Stimulated activated CD4-positive, alpha-beta T cell treated with anti-CD3 and anti-CD28 coated beads, Interleukin-15, amount 100 ng/mL, for 24 hours (primary cell): ENCODE measurements around the gene NUDCD2.
"Not testable (repeated sequence)": the region's sequence is repeated elsewhere in the genome, so short reads cannot be mapped to it uniquely, and the experiment has no call there.

Experiments
- DNase-seq: peaks from one replicate; pipeline ENCODE4 v3.0.0-alpha.2; 2020

NUDCD2 gene

DNA sequence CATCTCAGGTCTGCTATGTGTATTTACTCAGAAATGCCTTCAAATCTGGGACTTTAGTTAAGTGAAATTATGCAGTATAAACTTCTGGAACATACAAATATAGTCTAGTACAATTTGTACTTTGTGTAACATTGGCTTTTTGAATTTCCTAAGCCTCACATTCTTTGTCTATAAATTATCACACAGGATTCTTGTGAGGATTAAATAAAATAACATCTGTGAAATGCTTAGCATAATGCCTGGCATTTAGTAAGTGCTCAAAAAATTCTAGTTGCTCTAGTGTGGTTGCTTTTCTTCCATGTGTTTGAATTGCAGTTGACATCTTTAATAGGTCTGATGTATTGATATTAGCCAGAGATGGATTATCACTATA lies 3.1 kb upstream of the NUDCD2 start:
- no peak for DNase-seq

DNA sequence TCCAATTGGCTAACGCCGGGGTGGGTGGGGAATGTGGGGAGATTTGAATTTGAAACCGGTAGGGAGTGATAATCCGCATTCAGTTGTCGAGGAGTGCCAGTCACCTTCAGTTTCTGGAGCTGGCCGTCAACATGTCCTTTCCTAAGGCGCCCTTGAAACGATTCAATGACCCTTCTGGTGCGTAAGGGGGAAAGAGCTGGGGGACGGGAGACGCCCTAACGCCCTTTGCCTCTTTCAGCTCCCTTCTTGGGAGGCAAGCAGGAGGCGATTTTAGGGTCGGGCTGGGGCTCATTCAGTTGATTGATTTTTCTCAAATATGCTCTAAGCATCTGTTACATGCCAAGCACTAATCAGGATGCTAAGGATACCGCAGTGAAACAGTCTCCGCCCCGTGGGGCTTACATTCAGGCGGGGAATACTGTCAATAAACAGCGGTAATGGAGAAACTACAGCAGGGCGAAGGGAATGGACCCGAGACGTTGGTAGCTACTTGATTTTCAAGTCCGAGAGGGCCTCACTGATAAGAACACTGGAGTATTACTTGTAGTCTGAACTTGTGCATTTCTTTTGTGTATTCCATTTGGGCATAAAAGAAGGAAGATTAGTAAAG lies 765 bp upstream of the NUDCD2 start, which contains the start of gene HMMR:
Gene HMMR (plus strand): TSS at position 71 of the 610 bp plus-strand sequence. CDS start 61 bp downstream, at position 132.
- no peak for DNase-seq

DNA sequence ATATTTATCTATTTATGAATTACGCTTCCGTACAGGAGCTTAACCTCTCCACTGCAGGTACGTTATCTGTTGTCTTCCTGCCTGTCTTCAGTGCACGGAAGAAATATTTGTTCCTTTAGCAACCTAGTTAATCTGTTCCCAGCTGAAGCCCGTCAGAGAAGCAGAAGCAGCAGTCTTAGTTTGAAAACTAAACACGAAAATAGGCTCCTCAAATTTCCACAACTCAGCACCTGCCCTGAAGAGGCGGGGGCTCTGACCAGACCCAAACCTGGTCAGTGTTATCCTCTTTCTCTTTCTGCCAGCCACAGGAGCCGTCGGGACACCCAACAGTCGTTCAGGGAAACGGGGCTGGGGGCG lies 462 bp downstream of the NUDCD2 start:
- no peak for DNase-seq

- no peak for DNase-seq
These were observed 1.0 kb downstream of the NUDCD2 start for GRCh38 chr5:163458778-163459385.

- no peak for DNase-seq
These were observed 3.1 kb downstream of the NUDCD2 start for GRCh38 chr5:163456840-163457239.

DNA sequence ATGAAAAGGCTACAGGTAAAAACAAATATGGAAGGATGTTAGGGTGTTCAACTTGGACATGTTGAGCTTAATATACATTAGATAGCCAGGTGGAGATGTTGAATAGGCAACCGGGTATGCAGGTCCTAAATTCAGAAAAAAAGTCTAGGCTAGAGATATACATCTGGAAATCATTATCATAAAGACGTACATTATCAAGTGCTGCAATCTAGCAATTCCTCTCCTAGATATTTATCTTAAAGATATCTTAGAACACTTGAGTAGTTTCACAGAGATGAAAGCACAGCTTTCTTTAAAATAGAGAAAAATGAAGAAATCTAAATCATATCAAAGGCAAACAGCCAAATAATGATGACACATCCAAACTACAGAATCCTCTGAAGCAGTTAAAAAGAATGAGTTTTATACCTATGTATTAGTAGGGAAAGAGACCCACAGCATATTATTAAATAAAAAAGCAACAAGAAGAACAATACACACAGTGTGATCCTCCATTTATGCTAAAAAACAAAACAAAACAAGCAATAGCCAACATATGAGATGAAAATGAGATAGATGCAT lies 3.8 kb downstream of the NUDCD2 start:
- no peak for DNase-seq

GRCh38 chr5:163455406-163455805 lies 4.5 kb downstream of the NUDCD2 start:
- not testable (repeated sequence) for DNase-seq

- DNase-seq = no peak
These were observed 6.2 kb downstream of the NUDCD2 start for GRCh38 chr5:163453705-163454104.

DNA sequence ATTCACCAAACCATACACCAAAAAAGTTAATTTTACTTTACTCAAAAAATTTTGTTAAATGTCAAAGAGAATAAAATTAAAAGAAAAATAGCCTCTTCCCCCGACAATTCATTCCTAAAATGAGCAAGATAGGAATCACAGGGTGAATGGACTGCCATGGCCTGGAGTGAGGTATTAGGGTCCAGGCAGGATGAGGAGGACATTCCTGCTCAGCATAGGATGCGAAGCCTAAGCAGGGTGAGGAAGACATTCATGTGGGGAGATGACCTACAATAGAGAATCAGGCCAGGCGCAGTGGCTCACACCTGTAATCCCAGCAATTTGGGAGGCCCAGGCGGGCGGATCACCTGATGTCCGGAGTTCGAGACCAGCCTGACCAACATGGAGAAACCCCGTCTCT lies 8.4 kb downstream of the NUDCD2 start:
- DNase-seq = no peak

DNA sequence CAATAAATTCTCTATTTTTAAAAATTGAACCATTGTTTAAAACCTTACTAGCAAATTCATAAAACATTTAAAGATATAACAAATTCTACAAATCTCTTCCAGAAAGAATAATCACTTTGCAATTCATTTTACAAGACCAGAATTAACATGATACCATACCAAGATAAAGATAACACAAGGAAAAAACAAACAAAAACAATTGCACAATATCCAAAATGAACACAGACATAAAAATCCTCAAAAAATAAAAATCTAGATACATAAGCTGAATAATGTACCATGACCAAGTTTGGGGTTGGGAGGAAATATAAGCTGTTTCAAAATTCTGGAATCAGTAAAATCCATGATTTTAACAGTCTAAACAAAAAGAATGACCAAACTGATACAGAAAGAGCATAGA lies 11.4 kb downstream of the NUDCD2 start:
- no peak for DNase-seq

DNA sequence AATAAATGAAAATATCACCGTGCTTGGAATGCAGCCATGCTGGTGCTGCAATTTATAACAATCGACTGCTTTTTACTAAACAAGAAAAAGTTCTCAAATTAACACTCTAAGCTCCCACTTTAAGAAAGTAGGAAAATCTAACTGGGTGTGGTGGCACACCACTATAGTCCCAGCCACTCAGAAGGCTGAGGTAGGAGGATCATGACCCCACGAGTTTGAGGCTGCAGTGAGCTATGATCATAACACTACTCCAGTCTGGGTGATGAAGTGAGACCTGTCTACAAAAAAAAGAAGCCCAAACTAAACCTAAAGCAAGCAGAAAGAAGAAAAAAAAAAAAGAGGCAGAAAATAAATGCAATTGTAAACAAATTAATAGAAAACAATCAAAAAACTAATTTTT lies 12.0 kb downstream of the NUDCD2 start:
- DNase-seq = no peak

DNA sequence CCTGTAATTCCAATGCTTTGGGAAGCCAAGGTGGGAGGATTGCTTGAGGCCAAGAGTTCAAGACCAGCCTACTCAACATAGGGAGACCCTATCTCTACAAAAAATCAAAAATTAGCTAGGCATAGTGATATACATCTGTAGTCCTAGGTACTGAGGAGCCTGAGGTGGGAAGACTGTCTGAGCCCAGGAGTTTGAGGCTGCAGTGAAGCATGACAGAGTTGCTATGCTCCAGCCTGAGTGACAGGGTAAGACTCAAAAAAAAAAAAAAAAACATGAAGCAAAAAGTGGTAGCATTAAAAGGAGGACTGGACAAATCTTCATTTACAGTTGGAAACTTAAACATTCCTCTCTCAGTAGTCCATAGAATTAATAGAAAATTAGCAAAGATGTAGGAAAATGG lies 12.7 kb downstream of the NUDCD2 start:
- no peak for DNase-seq

DNA sequence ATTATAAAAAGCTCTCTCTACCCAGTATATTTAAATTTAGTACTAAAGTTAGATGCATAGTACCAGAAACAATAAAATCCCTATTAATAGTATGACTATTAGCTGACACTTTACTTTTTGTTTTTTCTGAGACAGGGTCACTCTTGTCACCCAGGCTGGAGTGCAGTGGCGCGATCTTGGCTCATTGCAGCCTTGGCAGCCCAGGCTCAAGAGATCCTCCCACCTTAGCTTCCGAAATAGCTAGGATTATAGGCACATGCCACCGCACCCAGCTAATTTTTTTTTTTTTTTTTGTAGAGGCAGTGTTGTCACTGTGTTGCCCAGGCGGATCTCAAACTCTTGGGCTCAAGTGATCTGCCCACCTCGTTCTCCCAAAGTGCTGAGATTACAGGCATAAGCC lies 14.6 kb downstream of the NUDCD2 start:
- DNase-seq = no peak

DNA sequence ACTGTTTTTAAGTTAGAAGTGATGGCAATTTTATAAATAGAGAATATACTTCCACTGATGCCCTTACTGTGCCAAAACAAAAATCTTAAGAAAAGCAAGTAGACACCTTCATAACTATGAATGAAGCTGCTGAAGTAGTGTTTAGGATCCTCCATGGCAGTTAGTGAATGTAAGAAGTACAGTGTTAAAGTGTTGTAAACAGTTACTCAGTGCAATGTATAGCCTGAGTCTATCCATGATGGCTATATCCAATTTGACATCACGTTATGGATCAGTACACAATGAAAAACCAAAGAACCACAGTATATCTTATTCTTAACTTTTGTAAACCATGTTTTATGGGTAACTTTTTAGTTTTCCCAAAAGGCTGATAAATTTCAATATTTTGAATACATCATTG lies 15.4 kb downstream of the NUDCD2 start:
- no peak for DNase-seq

DNA sequence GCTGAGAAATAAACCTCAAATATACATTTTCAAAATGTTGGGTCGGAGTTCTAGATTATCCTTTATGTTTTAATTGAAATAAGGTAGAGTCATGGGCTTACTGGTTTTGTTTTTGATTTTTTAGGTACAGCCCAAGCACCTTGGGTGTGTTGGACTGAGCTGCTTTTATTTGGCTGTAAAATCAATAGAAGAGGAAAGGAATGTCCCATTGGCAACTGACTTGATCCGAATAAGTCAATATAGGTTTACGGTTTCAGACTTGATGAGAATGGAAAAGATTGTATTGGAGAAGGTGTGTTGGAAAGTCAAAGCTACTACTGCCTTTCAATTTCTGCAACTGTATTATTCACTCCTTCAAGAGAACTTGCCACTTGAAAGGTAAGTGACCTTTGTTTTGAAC lies 18.9 kb downstream of the NUDCD2 start:
- no peak for DNase-seq

- DNase-seq = no peak
These were observed 20.8 kb downstream of the NUDCD2 start for GRCh38 chr5:163439092-163439425.

DNA sequence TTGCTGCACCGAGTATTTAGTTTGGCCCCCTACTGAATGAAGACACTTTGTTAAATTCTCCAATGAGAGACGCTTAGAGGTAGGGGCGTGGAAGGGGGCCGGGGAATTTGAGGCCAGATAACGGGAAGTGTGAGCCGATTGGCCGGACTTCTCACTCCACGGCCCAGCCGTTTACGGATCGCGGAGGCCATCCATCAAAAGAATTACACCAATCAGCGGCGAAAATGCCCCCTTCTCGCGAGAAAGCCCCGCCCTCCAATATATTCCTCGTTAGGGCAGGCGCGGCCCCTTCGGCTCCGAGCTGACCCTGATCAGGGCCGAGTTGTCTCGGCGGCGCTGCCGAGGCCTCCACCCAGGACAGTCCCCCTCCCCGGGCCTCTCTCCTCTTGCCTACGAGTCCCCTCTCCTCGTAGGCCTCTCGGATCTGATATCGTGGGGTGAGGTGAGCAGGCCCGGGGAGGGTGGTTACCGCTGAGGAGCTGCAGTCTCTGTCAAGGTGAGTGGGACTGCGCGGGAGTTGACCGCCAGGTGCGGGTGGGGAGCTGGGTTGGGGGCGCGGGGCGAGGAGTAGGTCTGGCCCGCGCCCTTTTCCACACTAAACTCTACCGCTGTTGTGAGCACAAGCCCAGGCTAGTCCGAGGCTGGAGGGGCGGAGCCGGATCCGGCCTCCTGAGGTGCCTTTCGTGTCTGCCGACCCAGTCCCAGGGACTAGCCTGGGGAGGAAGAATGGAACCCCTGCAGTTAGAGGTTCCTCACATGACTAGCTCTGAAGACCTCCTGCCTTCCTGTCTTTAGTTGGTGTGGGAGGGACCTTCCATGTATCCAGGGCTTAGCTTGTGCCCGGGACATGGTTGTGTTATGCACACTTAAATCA lies 22.4 kb downstream of the NUDCD2 start, which contains the start of gene CCNG1:
Gene CCNG1 (plus strand): TSS at position 287 of the 874 bp plus-strand sequence. CDS start 1,662 bp downstream, outside the sequence.
- peak; percentile 92 for DNase-seq

DNA sequence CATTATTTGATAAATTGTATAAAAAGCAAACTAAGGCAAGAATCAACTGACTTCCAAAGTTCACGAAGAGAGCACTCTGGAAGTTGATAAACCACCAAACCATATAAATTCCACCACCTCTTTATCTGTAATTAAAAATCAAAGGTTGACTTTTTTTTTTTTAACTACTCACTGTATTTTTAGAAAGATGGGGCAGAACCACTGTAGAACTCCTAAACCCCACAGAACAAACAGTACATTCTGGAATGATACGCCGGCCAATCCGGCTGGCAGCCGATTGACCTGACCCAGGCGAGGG lies 22.9 kb downstream of the NUDCD2 start:
- no peak for DNase-seq

- DNase-seq = no peak
These were observed 23.4 kb downstream of the NUDCD2 start for GRCh38 chr5:163436515-163436914.

DNA sequence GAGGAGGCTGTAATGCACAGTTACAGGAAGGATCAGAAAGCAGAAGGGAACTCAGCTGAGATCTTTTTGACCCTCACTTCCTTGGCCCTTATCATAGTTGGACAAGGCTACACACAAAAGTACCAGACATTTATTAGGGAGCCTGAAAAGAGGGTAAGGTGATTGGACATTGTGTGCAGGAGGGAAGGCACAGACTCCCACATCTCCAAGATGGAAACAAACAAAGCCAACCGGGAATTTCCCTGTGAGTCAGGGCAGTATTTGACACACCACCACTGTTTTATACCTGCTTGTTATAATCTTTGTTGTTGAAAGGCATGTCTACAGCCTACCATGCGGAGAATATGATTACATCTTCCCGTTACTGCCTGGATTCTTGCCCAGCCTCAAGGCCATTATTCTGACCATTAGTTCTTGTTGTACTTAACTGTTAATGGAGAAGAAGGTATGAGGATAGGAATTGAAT lies 25.5 kb downstream of the NUDCD2 start:
- DNase-seq = peak; percentile 18

DNA sequence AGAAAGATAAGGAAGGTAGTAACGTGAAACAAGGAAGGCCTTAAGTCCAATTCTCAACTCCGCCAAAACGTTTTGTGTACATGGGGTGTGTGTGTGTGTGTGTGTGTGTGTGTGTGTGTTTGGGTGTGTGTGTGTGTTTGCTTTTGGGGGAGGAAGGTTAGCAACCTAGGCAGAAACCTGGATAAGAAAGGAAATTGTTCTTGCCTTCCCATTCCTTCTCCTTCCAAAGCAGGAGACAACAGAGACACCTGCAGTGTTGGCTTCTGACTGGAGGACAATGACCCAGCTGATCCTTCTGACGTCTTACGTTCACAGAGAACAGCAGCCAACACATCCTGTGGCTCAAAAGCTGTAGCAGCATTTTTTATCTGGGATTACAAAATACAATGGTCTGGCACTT lies 26.6 kb downstream of the NUDCD2 start:
- no peak for DNase-seq

- no peak for DNase-seq
These were observed 27.4 kb downstream of the NUDCD2 start for GRCh38 chr5:163432544-163432943.

GRCh38 chr5:163426128-163426527 lies 33.8 kb downstream of the NUDCD2 start:
- not testable (repeated sequence) for DNase-seq

- no peak for DNase-seq
These were observed 35.1 kb downstream of the NUDCD2 start for GRCh38 chr5:163424836-163425235.
